GM10847 (cell line): Measurements from ENCODE around the gene FBXW8.

Experiments used
- POLR2A ChIP-seq: IDR thresholded peaks from 2 replicates; pipeline ENCODE4 v1.6.1; 2011; ENCODE audit not compliant: insufficient read length; ENCODE audit errors: extremely low read depth

The FBXW8 gene

GRCh38 chr12:116910645-116911451 lies at the start of gene FBXW8:
FBXW8 (plus strand) TSS chr12:116910950; CDS start chr12:116911038, 88 bp downstream.
- TF ChIP-seq POLR2A, result peak; percentile 33

GRCh38 chr12:116861320-116861719 lies 49.4 kb upstream of the FBXW8 start:
- TF ChIP-seq POLR2A, result no peak

GRCh38 chr12:116862167-116862566 lies 48.6 kb upstream of the FBXW8 start:
- no peak for TF ChIP-seq POLR2A

GRCh38 chr12:116863275-116863767 lies 47.4 kb upstream of the FBXW8 start:
- TF ChIP-seq POLR2A, result no peak

- no peak for TF ChIP-seq POLR2A
Measured at GRCh38 chr12:116864371-116865160, 46.2 kb upstream of the FBXW8 start.

GRCh38 chr12:116867523-116867922 lies 43.2 kb upstream of the FBXW8 start:
- TF ChIP-seq POLR2A, result no peak

- TF ChIP-seq POLR2A, result no peak
Measured at GRCh38 chr12:116870306-116870705, 40.4 kb upstream of the FBXW8 start.

- TF ChIP-seq POLR2A, result no peak
Measured at GRCh38 chr12:116874324-116874995, 36.3 kb upstream of the FBXW8 start.

GRCh38 chr12:116876151-116876869 lies 34.4 kb upstream of the FBXW8 start:
- TF ChIP-seq POLR2A, result no peak

- no peak for TF ChIP-seq POLR2A
Measured at GRCh38 chr12:116878567-116879508, 31.9 kb upstream of the FBXW8 start.

- TF ChIP-seq POLR2A, result no peak
Measured at GRCh38 chr12:116879509-116880212, 31.1 kb upstream of the FBXW8 start.

GRCh38 chr12:116880213-116880816 lies 30.4 kb upstream of the FBXW8 start:
- no peak for TF ChIP-seq POLR2A

- TF ChIP-seq POLR2A, result no peak
Measured at GRCh38 chr12:116880817-116881324, 29.9 kb upstream of the FBXW8 start.
